K562 (cell line): ENCODE results near the gene USP22. TPM values are rescaled to one million over a fixed set of nuclear protein-coding genes. Genes with fewer than 3 reads are reported as not detected.

Source experiments
- ATAC-seq: fragments of 200-7000 bp; cut with Tn5 transposase; 3 replicates; pipeline ENCODE4 v1.9.1; 2020; ENCODE audit warnings: moderate library complexity
- BruUV-seq: library from RNA; stranded (reverse); fragments of 400-500 nt; replicated peaks from 2 replicates; lab custom pipeline; 2021; lab: Mats Ljungman, UMichigan
- CTCF ChIA-PET: fragments of 300-600 bp; formaldehyde crosslinking; extraction: SDS; loops from one replicate; lab custom pipeline; 2021; ENCODE audit warnings: low intra/inter-chr PET ratio; lab: Yijun Ruan, JAX
- POLR2A ChIA-PET: fragments of 300-600, 350-650 bp; sonication (Branson Sonifier 250); formaldehyde crosslinking; extraction: SDS; loops from one replicate; lab custom pipeline; 2021; ENCODE audit warnings: antibody characterized with exemption, inconsistent platforms; lab: Yijun Ruan, JAX
- DNase-seq, 4 experiments: peaks; one replicate each; pipeline versions ENCODE4 v3.0.0 to v3.0.0-alpha.2; 2011 to 2018; ENCODE audit warnings: low spot score in 3 of 4, mixed read lengths in 3 of 4; ENCODE audit errors: extremely low read depth in 1 of 4
- FAIRE-seq: peaks from 2 replicates; lab custom pipeline; 2011; peaks lifted over from hg19 to GRCh38; lab: Jason Lieb, UNC
- H2AFZ ChIP-seq: 2 replicates; pipeline ENCODE4 v1.6.0; 2011; ENCODE audit warnings: low read depth, low read length, control low read depth, inconsistent platforms
- H3K27ac ChIP-seq: fragments of 200-600 bp; 3 replicates; pipeline ENCODE4 v1.8.0; 2011; ENCODE audit warnings: low read depth, mild to moderate bottlenecking, control low read depth, inconsistent platforms, low read length, moderate library complexity, mixed read lengths; ENCODE audit errors: extremely low read depth
- H3K27me3 ChIP-seq, 2 experiments: fragments of 300-600 bp in 1 of 2; 2 replicates in 1 of 2; 3 replicates in 1 of 2; pipeline versions ENCODE4 v1.6.0 to v1.8.0; 2011; ENCODE audit warnings: inconsistent platforms in 2 of 2, low read length in 2 of 2, mild to moderate bottlenecking in 1 of 2, mixed read lengths in 1 of 2, moderate library complexity in 1 of 2; ENCODE audit not compliant: control insufficient read depth in 2 of 2, insufficient read depth in 2 of 2
- H3K36me3 ChIP-seq: fragments of 300-600 bp; 3 replicates; pipeline ENCODE4 v1.8.0; 2011; ENCODE audit warnings: mild to moderate bottlenecking, low read length, inconsistent platforms; ENCODE audit not compliant: control insufficient read depth, insufficient read depth
- H3K4me1 ChIP-seq, 2 experiments: fragments of 200-600 bp in 1 of 2; replicated peaks in 1 of 2; 2 replicates in 1 of 2; 3 replicates in 1 of 2; pipeline versions ENCODE4 v1.5.1 to v1.8.0; 2011; ENCODE audit warnings: inconsistent platforms in 2 of 2, low read length in 2 of 2, mild to moderate bottlenecking in 1 of 2, mixed read lengths in 1 of 2, moderate library complexity in 1 of 2; ENCODE audit not compliant: control insufficient read depth in 2 of 2, insufficient read depth in 2 of 2
- H3K4me2 ChIP-seq: 2 replicates; pipeline ENCODE4 v1.6.1; 2011; ENCODE audit warnings: low read length, control low read depth, inconsistent platforms, mixed read lengths; ENCODE audit not compliant: insufficient read depth
- H3K4me3 ChIP-seq: fragments of 200-600 bp; sonication (generic), shearing (Covaris generic); 2 replicates; pipeline ENCODE4 v1.5.1; 2016; ENCODE audit warnings: control low read depth, inconsistent platforms
- H3K79me2 ChIP-seq: fragments of 200-600 bp; 3 replicates; pipeline ENCODE4 v1.8.0; 2011; ENCODE audit warnings: low read length, inconsistent platforms; ENCODE audit not compliant: control insufficient read depth, insufficient read depth
- H3K9ac ChIP-seq, 2 experiments: 2 replicates each; pipeline versions ENCODE4 v1.6.0 to v1.6.1; 2011; ENCODE audit warnings: low read depth in 2 of 2, low read length in 2 of 2, control low read depth in 1 of 2, inconsistent platforms in 1 of 2, mild to moderate bottlenecking in 1 of 2, mixed read lengths in 1 of 2; ENCODE audit not compliant: insufficient read depth in 1 of 2
- H3K9me1 ChIP-seq: one replicate; pipeline ENCODE4 v1.6.0; 2011; ENCODE audit warnings: inconsistent platforms, mild to moderate bottlenecking, low read length, moderate library complexity; ENCODE audit not compliant: control insufficient read depth, insufficient read depth
- H3K9me3 ChIP-seq: replicated peaks from 2 replicates; pipeline ENCODE4 v1.5.1; 2011; ENCODE audit warnings: low read depth, low read length, inconsistent platforms; ENCODE audit not compliant: control insufficient read depth, insufficient read depth
- H4K20me1 ChIP-seq: replicated peaks from 2 replicates; pipeline ENCODE4 v1.6.1; 2011; ENCODE audit warnings: low read length, inconsistent platforms, mixed read lengths; ENCODE audit not compliant: control insufficient read depth, insufficient read depth
- AFF4 ChIP-seq: sonication (generic); formaldehyde crosslinking; IDR thresholded peaks from 2 replicates; pipeline ENCODE4 v1.8.0; 2023; ENCODE audit warnings: mild to moderate bottlenecking, missing genetic modification reagents
- CBFB ChIP-seq: sonication (generic); formaldehyde crosslinking; IDR thresholded peaks from 2 replicates; pipeline ENCODE4 v1.4.0; 2020; ENCODE audit warnings: mild to moderate bottlenecking, missing genetic modification reagents
- CHCHD3 ChIP-seq: fragments of 250-450 bp; sonication (Bioruptor Pico); IDR thresholded peaks from 2 replicates; pipeline ENCODE4 v2.1.2; 2022; ENCODE audit warnings: mild to moderate bottlenecking
- DMBX1 ChIP-seq: fragments of 250-450 bp; sonication (Bioruptor Pico); IDR thresholded peaks from 2 replicates; pipeline ENCODE4 v1.8.0; 2022; ENCODE audit warnings: inconsistent platforms, mild to moderate bottlenecking, moderate library complexity, borderline replicate concordance
- HOMEZ ChIP-seq: fragments of 250-450 bp; sonication (Bioruptor Pico); IDR thresholded peaks from 2 replicates; pipeline ENCODE4 v1.4.0; 2020; ENCODE audit warnings: mild to moderate bottlenecking, moderate library complexity
- NFIC ChIP-seq: fragments of 450-650 bp; IDR thresholded peaks from 2 replicates; pipeline ENCODE4 v1.6.1; 2017; ENCODE audit warnings: mild to moderate bottlenecking, inconsistent platforms
- RAD51 ChIP-seq: fragments of 450-650 bp; IDR thresholded peaks from 2 replicates; pipeline ENCODE4 v1.7.1; 2016; ENCODE audit warnings: low read depth, mild to moderate bottlenecking, borderline replicate concordance
- SP1 ChIP-seq: sonication (generic); formaldehyde crosslinking; IDR thresholded peaks from 2 replicates; pipeline ENCODE4 v1.8.1; 2022; ENCODE audit warnings: mild to moderate bottlenecking, missing genetic modification reagents
- ZNF41 ChIP-seq: fragments of 250-450 bp; sonication (Bioruptor Pico); conservative IDR thresholded peaks from 2 replicates; pipeline ENCODE4 v1.4.0; 2020; ENCODE audit warnings: mild to moderate bottlenecking
- ZNF436 ChIP-seq: fragments of 250-450, 450-650 bp; sonication (Bioruptor Pico); formaldehyde crosslinking; IDR thresholded peaks from 2 replicates; pipeline ENCODE4 v1.7.0; 2020; ENCODE audit warnings: mild to moderate bottlenecking
- ZNF583 ChIP-seq: fragments of 250-450 bp; sonication (Bioruptor Pico); IDR thresholded peaks from 2 replicates; pipeline ENCODE4 v1.4.0; 2020
- ZNF778 ChIP-seq: fragments of 450-650 bp; formaldehyde crosslinking; IDR thresholded peaks from 2 replicates; pipeline ENCODE4 v1.4.0; 2020; ENCODE audit warnings: mild to moderate bottlenecking, moderate library complexity
- WGBS: fragments of 100-300 bp; shearing (Covaris generic); methylation state at CpG from one replicate; pipeline ENCODE4 v1.1.6; 2016; ENCODE audit warnings: low coverage, mixed read lengths; ENCODE audit not compliant: insufficient coverage; ENCODE audit errors: missing lambda C conversion rate; 5-methylcytosine and 5-hydroxymethylcytosine counted together
- in situ Hi-C: fragments of 300-500 bp; cut with MboI; formaldehyde crosslinking; loops from 4 replicates; pipeline ENCODE4 v1.15.0; 2018; ENCODE audit warnings: inconsistent platforms, mixed read lengths
- intact Hi-C: fragments of 100-400 bp; cut with micrococcal nuclease; formaldehyde crosslinking; loops from 2 replicates; pipeline ENCODE4 v1.14.2; 2022
- polyA plus RNA-seq, 8 experiments: library from polyadenylated mRNA; depleted of rRNA in 4 of 8; stranded (reverse) in 5 of 8; unstranded in 3 of 8; fragments of >200 nt; fragmentation: Nextera tagmentation in 2 of 8; fragmentation: Illumina TruSeq in 1 of 8; extraction: Ambion mirVana in 2 of 8; extraction: Trizol in 1 of 8; gene quantifications; 2 replicates each; pipeline versions ENCODE4 v1.2.1 to v1.2.3, GENCODE V29; 2011 to 2014; ENCODE audit warnings: inconsistent platforms in 1 of 8, missing spikeins in 1 of 8
- total RNA-seq, 7 experiments: library from RNA; depleted of rRNA in 6 of 7; stranded (reverse); fragments of >200 nt in 6 of 7; fragmentation: Illumina TruSeq in 2 of 7; extraction: Trizol in 2 of 7; gene quantifications; 2 replicates each; pipeline versions ENCODE4 v1.2.1 to v1.2.3, GENCODE V29; 2011 to 2021; ENCODE audit warnings: low replicate concordance in 1 of 7

The USP22 gene
- total and polyA plus RNA-seq, 9 of the 15 experiments (the other 6 are each of a cell fraction or from before 2014, with no cell fraction given): 6.5 to 113 (median 58.9) TPM

- FAIRE-seq (no peak), ATAC-seq (no peak), DNase-seq (no peak)
- Histone ChIP-seq H3K9me3 (no peaks in the 10 kb centered on the region), H3K79me2 (no peaks in the 10 kb centered on the region), H3K4me2 (no peak overlapping the region), H3K9ac (no peak overlapping the region), H4K20me1 (no peaks in the 10 kb centered on the region), H3K4me3 (no peak overlapping the region), H3K36me3 (no peaks in the 10 kb centered on the region), H3K27me3 (peaks cover 0 to 13% of the 10 kb centered on the region in 2 experiments; a peak in 2 of 5 replicates), H3K4me1 (peaks cover 0 to 11% of the 10 kb centered on the region in 2 experiments; a peak in 2 of 5 replicates), H2AFZ (no peak overlapping the region), H3K27ac (no peak overlapping the region), H3K9me1 (no peaks in the 10 kb centered on the region)
- 30% methylated on average over 5 of the region's 7 CpGs for WGBS
- in situ Hi-C loops (no loop called here), intact Hi-C loops (no loop called here)
- POLR2A ChIA-PET: interaction anchor here (0.5 to 1.1 kb wide), 3 partner anchors 16 to 205 kb away, joined by 3 to 4 read pairs (median 3); partner anchors contain the start of gene USP22
- no peak for TF ChIP-seq DMBX1 (CRISPR knock-in tag)
- TF ChIP-seq CBFB: no peak
- TF ChIP-seq RAD51: no peak
- TF ChIP-seq ZNF41: no peak
- TF ChIP-seq AFF4 (CRISPR knock-in tag): no peak
- TF ChIP-seq ZNF778 (CRISPR knock-in tag): no peak
- TF ChIP-seq NFIC: no peak
- no peak for TF ChIP-seq ZNF436 (CRISPR knock-in tag)
- no peak for TF ChIP-seq CHCHD3 (CRISPR knock-in tag)
- no peak for TF ChIP-seq ZNF583
- no peak for TF ChIP-seq HOMEZ
- TF ChIP-seq SP1 (CRISPR knock-in tag): no peak
- BruUV-seq: no TSS peak
- CTCF ChIA-PET: no interaction called here
These were observed 16.9 kb upstream of the USP22 start for GRCh38 chr17:21059761-21060160.
